D341Med (cell line): ENCODE results near the gene CC2D2A.
"Not testable (repeated sequence)": the region's sequence is repeated elsewhere in the genome, so short reads cannot be mapped to it uniquely, and the experiment has no call there.

ENCODE experiments used
- DNase-seq: peaks from one replicate; pipeline ENCODE4 v3.0.0; 2012; ENCODE audit warnings: low spot score

The CC2D2A gene

GRCh38 chr4:15516494-15516893 lies 46.8 kb downstream of the CC2D2A start:
- DNase-seq, result no peak

GRCh38 chr4:15517681-15518080 lies 48.0 kb downstream of the CC2D2A start:
- DNase-seq, result not testable (repeated sequence)

DNA sequence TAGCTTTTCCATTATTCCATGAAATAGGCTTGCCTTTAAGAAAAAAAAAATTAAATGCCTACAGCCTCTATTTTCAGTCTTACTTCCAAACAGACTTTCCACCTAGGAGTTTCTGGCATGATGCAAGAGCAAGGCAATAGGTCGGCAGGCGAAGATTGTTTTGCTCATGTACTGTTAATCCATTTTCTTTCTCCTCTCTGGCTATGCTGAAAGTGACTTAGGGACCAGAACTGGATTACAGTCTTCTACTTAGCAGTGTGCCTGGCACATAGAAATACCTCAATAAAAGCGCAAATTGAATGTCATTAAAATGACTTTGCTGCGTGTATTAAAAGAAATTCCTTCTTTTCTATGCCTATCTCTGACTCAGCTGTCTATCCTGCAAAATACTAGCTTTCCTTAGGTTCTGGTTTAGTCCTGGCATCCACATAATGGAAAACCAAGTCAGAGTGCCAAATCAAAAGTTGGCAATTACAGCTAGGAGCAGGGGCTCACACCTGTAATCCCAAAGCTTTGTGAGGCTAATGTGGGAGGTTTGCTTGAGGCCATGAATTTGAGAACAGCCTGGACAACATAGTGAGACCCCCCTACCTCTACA lies 51.9 kb downstream of the CC2D2A start:
- no peak for DNase-seq

DNA sequence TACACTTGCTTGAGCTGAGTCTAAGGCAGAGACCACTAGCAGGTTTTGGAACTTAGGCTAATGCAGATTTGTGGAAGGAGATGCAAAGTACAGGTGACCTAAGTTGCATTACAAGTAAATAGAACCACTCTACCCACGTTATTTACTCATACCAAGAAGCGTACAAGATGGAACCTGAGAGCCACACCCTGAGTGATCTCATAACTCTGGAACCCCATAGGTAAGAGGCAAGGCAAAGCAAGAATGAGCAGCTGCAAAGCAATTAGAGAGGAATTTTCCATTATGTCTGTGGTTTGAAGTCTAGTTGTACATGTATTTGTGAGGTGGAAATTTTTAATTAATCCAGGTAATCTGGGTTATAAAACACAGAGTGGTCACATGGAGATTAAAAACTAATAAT lies 55.4 kb downstream of the CC2D2A start:
- no peak for DNase-seq

DNA sequence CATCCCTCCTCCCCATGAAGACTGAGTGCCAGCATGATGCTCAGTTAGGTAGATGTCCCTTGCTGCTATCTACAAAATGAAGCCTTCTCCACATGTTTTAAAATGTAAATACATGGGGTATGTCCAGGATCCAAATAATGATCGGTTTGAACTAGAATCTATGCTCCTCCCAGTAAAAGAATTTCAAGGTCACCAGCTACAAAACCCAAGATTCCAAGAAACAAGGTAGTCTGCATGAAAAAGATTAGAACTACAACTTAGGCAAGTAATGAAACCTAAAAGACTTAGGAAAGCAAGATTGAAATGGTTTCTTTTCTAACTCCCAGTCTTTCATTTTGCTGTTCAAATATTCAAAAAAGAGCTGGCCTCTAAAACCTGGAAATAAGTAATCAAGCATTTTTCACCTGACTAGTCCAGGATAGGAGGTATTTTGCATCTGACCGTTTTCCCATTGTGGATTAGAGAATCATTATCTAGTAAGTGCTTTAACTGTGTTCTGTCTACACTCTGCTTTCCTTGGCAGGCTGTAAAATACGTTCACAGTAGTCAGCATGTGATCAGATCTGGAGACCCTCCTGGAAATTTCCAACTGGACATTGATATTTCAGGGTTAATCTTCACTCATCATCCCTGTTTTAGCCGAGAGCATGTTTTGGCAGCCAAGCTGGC lies 57.4 kb downstream of the CC2D2A start:
- no peak for DNase-seq

DNA sequence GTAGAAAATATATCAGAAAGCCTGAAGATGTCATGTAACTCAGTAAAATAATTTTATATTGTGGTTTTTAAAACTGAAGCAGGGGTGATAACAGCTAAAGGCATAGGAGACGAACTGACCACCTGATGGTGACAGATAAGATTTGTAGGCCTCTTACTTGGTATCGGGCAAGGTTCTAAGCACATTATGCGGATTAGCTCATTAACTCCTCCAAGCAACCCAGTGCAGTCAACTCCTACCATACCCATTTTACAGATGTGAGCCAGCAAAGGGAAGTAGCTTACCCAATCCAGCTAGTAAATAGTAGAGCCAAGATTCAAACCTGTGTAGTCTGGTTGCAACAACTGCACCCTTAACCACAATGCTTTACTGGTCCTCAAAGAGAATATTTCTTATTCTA lies 62.1 kb downstream of the CC2D2A start:
- no peak for DNase-seq

DNA sequence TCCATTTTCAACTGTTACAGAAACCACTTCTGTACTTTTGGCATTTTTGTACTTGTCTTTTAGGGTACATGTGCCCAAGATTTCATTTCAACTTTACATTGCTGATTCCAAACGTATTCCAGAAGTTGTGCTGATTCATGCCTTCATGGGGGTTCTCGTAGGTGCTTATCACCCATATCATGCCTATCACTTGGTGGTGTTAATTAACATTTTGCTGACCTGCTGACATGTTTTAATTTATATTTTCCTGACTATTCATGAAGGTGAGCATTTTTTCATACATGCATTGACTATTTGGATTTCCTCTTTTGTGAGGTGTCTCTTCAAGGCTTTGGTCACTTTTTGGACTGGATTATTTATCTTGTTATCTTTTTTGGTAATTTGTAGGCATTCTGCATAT lies 64.1 kb downstream of the CC2D2A start:
- DNase-seq, result no peak

GRCh38 chr4:15535599-15535998 lies 65.9 kb downstream of the CC2D2A start:
- no peak for DNase-seq

GRCh38 chr4:15536552-15537499 lies 67.1 kb downstream of the CC2D2A start:
- DNase-seq, result no peak

DNA sequence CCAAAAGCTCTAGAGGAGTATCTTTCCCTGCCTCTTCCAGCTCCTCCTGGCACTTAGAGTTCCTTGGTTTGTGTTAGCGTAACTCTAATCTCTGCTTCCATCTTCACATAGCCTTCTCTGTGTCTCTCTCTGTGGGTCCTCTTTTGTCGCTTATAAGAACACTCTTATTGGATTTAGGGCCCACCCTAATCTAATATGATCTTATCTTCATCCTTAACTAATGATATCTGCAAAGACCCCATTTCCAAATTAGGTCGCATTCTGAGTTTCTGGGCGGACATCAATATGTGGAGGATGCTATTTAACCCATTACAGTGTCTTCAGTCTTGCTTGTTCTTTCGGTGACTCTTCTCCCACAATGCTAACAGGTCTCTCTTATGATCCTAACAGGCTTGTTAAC lies 72.3 kb downstream of the CC2D2A start:
- DNase-seq, result no peak

GRCh38 chr4:15542760-15543159 lies 73.1 kb downstream of the CC2D2A start:
- DNase-seq, result no peak

GRCh38 chr4:15543537-15544247 lies 74.0 kb downstream of the CC2D2A start:
- DNase-seq, result no peak

DNA sequence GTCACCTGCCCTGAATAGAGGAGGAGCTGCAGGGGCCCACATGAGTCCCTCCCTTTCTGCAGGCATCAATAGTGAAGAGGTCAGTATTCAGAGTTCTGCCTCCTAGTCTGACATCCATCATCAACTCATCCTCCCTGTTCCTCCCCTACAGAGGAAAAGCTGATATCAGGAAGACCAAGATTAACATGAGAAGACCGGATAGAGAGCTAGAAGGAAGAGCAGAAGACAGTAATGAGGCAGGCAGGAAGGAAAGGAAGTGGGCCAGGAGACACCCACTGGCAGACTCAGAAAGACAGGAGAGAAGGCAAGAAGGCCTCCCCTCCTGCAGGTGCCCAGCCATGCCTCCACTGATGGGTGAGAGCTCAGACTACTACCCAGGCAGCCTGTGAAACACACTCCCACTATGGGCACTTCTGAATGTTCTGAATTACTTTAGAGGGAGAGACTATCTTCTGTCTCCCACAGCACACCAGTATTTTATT lies 74.6 kb downstream of the CC2D2A start:
- DNase-seq, result no peak

DNA sequence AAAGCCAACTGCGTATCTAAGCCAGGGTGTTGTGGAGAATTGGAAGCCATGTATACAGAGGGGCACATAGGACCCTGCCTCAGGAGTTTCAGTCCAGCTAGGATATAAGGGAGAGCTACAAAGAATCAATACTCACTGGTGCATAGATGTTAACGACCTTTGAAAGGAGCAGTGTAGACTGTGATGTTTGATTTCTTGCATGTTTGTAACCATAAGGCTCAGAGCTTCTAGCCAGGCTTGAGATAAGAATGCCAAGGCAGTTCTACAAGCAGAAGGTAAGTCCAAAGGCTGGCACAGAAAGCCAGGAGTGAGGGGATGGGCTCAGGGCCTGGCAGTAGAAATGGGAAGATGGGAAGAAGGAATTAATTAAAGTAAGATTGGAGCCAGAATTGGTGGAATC lies 75.7 kb downstream of the CC2D2A start:
- DNase-seq, result no peak

- DNase-seq, result no peak
These were observed 77.7 kb downstream of the CC2D2A start for GRCh38 chr4:15547392-15547791.

GRCh38 chr4:15550491-15550890 lies 80.8 kb downstream of the CC2D2A start:
- DNase-seq, result no peak

- no peak for DNase-seq
These were observed 82.2 kb downstream of the CC2D2A start for GRCh38 chr4:15551740-15552446.

DNA sequence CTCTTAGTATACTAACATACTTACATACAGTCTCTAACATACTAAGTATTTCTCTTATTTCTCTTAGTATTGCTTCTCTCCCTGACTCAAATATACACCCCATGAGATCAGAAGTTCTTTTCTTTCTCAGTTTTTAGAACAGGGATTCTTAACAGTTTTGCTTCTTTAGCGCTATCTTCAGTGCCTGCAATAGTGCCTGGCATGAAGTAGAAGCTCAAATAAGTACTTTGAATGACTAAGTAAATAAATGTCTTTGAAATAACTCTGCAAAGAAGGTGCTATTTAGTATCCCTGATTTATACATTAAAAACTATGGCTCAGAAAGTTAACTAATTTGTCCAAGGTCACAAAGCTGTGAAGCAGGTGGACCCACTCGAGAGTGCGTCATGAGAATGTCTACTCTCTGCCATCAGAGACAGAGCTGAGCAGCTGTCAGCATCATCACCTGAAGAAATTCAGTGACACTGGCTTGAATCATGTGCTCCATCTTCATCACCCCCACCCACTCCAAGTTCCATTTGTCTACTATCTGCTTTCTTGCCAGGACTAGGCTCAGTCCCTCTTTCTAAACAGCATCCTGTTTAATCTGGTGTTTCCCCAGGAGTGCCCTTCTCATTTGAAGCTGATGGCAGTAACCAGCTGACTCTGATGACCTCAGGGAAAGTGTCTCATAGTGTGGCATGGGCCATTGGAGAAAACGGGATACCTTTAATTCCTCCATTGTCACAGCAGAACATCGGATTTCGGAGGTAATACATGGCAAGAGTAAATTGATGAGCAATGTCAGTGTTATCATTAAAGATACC lies 83.1 kb downstream of the CC2D2A start:
- DNase-seq, result no peak

DNA sequence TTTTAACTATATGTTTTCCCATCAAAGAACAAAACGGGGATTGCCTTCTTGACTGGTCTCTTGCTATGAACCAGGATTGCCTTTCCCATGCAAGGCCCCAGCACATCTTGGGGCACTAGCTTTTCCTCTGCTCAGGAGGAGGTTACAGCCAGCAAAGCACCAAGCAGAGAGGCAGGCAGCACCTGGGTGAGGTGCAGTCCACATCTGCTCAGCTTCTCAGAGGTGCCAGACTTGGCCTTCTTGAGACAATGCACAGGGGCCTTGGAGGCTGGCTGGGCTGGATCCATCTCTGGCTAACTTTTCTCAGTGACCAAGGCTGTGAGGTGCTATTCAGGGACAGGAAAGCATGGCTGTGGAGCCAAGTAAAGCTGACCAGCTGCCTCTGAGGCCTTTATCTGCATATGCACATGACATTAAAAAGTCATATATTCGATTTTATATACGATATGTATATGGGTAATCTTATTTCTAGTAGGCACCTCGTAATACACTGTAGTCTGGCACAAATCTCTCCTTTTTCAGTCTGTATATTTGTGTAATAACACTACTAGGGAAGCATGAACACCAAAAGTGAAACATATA lies 86.9 kb downstream of the CC2D2A start:
- no peak for DNase-seq

DNA sequence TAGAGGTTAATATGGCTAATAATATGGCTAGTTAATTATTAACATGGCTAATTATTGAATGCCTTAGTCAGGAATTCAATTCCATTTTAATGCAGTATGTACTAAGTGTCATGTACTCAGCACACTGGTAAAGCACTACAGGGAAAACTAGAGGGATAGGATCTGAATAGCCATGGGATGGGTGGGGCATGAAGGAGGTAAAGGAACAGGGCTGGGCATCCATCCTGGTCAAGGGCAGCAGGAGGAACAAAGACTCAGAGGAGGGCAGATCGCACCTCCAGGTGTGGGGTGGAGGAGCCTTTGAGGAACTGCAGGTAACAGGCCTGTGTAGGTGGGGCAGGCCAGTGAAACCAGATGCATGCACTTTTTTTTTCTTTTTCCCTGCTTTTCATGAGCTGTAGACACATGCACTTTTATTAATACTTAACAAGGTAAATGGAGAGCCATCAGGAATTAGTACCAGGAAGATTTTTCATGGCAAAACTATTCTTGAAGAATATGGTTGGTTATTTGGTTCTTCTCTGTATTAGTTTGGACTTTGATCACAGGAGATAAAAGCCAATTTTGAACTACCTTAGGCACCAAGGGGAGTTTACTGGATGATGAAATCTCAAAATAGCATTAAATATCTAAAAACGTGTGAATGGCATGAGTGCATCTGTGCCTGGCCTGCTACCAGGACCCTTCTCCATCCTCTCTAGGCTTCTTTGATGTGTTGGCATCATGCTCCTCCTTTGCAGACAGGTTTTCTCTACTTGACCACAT lies 88.3 kb downstream of the CC2D2A start:
- DNase-seq, result no peak
